Measurements from ENCODE around the gene KRT85.
"Not testable (repeated sequence)": the region's sequence is repeated elsewhere in the genome, so short reads cannot be mapped to it uniquely, and the experiment has no call there.

Gene KRT85

DNA sequence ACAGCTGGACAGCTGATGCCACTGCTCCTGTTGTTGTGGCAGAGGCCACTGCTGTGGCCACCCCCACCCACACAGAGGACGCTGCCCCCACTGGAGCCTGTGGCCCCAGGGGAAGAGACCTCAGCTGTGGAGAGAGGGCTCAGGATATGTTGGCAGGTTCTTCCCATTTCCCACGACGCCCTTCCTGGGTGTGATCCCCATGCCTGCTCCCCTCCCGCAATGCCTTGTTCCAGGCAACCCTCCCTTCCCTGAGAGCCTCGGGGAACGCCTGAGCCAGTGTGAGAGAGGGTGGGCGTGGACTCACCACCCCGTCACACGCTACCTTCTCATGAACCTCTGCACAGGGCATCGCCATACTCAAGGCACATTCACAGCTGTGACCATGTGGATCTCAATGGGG, 44.5 kb upstream of the KRT85 start:
- H3K4me3 ChIP-seq (ENCODE audit: low read length) = no peak overlapping the region
- no peak for DNase-seq (ENCODE audit: low read depth)
- TF ChIP-seq, protein P1, sequence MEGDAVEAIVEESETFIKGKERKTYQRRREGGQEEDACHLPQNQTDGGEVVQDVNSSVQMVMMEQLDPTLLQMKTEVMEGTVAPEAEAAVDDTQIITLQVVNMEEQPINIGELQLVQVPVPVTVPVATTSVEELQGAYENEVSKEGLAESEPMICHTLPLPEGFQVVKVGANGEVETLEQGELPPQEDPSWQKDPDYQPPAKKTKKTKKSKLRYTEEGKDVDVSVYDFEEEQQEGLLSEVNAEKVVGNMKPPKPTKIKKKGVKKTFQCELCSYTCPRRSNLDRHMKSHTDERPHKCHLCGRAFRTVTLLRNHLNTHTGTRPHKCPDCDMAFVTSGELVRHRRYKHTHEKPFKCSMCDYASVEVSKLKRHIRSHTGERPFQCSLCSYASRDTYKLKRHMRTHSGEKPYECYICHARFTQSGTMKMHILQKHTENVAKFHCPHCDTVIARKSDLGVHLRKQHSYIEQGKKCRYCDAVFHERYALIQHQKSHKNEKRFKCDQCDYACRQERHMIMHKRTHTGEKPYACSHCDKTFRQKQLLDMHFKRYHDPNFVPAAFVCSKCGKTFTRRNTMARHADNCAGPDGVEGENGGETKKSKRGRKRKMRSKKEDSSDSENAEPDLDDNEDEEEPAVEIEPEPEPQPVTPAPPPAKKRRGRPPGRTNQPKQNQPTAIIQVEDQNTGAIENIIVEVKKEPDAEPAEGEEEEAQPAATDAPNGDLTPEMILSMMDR (conservative IDR thresholded peaks at IDR 0.05; ENCODE audit: low read length) = no peak

DNA sequence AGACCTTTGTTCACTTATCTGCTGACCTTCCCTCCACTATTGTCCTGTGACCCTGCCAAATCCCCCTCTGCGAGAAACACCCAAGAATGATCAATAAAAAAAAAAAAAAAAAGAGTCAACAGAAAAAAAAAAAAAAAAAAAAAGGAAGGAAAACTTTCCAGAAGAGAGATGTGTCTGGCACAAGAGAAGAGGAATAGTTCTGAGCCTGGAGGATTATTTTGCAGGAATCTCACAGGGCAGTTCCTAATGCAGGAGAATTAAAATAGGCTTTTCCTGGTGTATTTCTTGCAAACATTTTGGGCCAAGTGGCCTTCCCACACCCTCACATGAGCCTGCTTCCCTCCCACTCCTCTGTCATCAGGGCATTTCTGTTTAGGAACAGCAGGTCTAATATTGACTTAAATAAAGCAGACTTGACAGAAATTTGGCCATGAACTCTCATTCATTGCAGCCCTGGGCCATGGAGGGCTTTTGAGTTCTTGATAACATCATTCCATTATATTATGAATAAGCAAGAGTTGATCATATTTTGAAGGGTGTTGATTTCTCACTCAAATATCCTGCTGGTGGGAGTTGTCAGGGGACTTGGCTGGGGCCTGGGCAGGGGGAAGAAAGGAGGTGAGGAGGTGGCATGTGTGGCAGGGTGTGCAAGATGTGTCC, 43.4 kb upstream of the KRT85 start:
- H3K4me3 ChIP-seq (ENCODE audit: low read length); DNase-seq (ENCODE audit: low read depth): not testable (repeated sequence)

DNA sequence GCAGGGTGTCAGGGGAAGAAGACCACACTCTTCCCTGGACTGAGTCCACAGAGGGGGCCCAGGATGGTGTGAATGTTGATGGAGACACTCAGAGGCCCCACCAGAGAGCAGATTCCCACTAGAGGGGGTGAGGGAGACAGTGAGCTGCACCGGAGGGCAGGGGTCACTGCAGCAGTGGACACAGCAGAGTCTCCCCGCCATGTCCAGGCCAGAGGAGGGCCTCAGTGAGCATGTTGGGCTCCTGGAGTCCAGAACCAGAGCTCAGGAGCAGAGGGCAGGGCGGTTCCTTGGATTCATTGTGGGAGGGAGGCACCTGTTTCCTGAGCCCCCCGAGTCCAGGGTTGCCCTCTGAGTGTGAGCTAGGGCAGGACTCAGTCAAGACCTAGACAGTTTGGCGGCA, 40.6 kb upstream of the KRT85 start:
- no peak for DNase-seq (ENCODE audit: low read depth)
- TF ChIP-seq, protein P1 (conservative IDR thresholded peaks at IDR 0.05; ENCODE audit: low read length) = no peak
- no peak overlapping the region for H3K4me3 ChIP-seq (ENCODE audit: low read length)

DNA sequence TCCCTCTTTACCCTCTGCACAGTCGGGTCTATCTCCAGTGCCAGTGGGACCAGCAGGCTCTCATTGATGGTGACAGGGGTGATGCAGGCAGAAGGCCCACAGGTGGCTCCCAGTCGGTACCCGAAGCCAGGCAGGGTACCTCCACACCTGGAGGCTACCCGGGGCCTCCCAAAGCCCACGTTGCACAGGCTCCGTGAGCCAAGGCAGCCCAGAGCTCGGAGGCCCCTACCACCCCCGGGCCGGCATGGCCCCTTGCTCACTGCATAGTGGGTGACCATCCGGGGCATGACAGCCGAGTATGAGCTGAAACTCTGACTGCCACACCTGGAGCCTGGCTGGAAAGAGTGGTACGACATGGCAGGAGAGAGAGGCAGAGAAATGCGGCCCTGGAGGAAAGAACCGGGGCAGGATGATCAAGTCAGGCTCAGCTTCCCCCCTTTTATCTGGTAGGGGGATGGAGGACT, 38.7 kb upstream of the KRT85 start, which contains the start of gene KRT82:
Gene KRT82, minus strand, starts transcription at position 414 of the 464 bp plus-strand sequence. Its CDS starts 58 bp downstream, at position 356.
- DNase-seq (ENCODE audit: low read depth) = no peak
- no peak within 1 kb of the TSS for H3K4me3 ChIP-seq (ENCODE audit: low read length)
- TF ChIP-seq, protein P1 (conservative IDR thresholded peaks at IDR 0.05; ENCODE audit: low read length) = no peak

DNA sequence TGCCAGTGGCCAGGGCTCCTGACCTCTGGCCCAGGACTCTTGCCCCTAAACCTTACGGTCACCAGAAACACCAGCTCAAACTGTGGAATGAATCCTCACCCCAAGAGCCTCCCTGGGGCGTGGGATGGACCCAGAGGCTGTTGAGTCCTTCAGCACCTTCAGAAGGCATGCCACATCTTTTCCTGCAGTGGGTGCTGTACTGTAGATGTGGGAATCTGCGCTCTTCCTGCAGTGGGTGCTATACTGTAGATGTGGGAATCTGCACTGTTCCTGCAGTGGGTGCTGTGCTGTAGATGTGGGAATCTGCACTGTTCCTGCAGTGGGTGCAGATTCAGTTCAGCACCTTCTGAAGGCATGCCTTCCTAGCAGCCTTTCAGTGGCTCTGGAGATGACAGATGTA, 37.7 kb upstream of the KRT85 start:
- no peak for DNase-seq (ENCODE audit: low read depth)
- TF ChIP-seq, protein P1 (conservative IDR thresholded peaks at IDR 0.05; ENCODE audit: low read length) = no peak
- no peak overlapping the region for H3K4me3 ChIP-seq (ENCODE audit: low read length)

DNA sequence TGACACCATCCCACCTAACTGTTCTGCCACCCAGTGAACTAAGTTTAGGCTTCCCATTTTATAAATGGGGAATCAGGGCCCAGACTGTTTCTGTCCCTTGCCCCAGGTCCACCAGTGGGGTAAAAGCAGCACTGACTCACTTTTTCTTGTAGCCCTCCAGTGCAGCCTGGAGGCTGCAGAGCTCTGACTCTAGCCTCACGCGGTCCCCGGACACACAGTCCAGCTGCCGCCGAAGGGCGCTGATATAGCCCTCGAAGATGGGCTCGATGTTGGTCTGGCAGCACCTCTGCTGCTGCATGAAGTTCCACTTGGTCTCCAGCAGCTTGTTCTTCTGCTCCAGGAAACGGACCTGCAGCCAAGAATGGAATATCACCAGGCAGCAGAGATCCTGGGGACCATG, 36.3 kb upstream of the KRT85 start:
- no peak overlapping the region for H3K4me3 ChIP-seq (ENCODE audit: low read length)
- no peak for DNase-seq (ENCODE audit: low read depth)
- TF ChIP-seq, protein P1 (conservative IDR thresholded peaks at IDR 0.05; ENCODE audit: low read length) = no peak

DNA sequence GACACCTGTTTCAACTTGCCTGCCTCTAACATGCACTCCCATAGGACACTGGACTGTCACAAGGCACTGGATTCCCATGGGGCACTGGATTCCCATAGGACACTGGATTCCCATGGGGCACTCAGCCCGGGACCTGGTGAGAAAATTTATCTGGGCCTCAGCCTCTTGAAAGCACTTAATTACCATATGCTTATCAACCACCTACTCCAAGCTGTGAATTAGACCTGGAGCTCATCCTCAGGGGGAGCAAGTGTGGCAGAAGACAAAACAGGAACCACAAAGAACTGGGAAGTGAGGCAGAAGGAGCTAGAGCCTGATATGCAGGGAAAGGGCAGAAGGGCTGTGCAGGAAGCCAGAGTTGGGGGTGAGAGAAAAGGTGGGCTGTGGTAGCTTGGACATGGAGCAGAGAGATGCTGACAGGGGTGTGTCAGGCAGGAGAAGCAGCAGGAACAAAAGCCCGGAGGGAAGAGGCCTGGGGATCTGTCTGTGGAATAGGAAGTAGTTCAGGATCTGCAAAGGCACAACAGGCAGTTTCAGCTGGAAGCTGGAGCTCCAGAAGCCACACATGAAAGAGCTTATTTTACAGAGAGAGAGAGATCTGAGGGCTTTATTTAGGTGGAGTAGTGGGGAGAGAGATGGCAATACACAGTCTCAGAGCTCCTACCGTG, 35.7 kb upstream of the KRT85 start:
- TF ChIP-seq, protein P1 (conservative IDR thresholded peaks at IDR 0.05; ENCODE audit: low read length) = no peak
- DNase-seq (ENCODE audit: low read depth) = no peak
- H3K4me3 ChIP-seq (ENCODE audit: low read length) = no peak overlapping the region

Measured in AG10803 (cell line).